K562 (cell line): ENCODE measurements around the gene ACRBP. TPM values are rescaled to one million over a fixed set of nuclear protein-coding genes. Genes with fewer than 3 reads are reported as not detected.

ENCODE experiments used
- ATAC-seq: fragments of 200-7000 bp; cut with Tn5 transposase; 3 replicates; pipeline ENCODE4 v1.9.1; 2020; ENCODE audit warnings: moderate library complexity
- BruUV-seq: library from RNA; stranded (reverse); fragments of 400-500 nt; replicated peaks from 2 replicates; lab custom pipeline; 2021; lab: Mats Ljungman, UMichigan
- CTCF ChIA-PET: fragments of 300-600 bp; formaldehyde crosslinking; extraction: SDS; loops from one replicate; lab custom pipeline; 2021; ENCODE audit warnings: low intra/inter-chr PET ratio; lab: Yijun Ruan, JAX
- POLR2A ChIA-PET: fragments of 300-600, 350-650 bp; sonication (Branson Sonifier 250); formaldehyde crosslinking; extraction: SDS; loops from one replicate; lab custom pipeline; 2021; ENCODE audit warnings: antibody characterized with exemption, inconsistent platforms; lab: Yijun Ruan, JAX
- DNase-seq, 4 experiments: peaks; one replicate each; pipeline versions ENCODE4 v3.0.0 to v3.0.0-alpha.2; 2011 to 2018; ENCODE audit warnings: low spot score in 3 of 4, mixed read lengths in 3 of 4; ENCODE audit errors: extremely low read depth in 1 of 4
- FAIRE-seq: peaks from 2 replicates; lab custom pipeline; 2011; peaks lifted over from hg19 to GRCh38; lab: Jason Lieb, UNC
- H2AFZ ChIP-seq: 2 replicates; pipeline ENCODE4 v1.6.0; 2011; ENCODE audit warnings: low read depth, low read length, control low read depth, inconsistent platforms
- H3K27ac ChIP-seq: fragments of 200-600 bp; 3 replicates; pipeline ENCODE4 v1.8.0; 2011; ENCODE audit warnings: low read depth, mild to moderate bottlenecking, control low read depth, inconsistent platforms, low read length, moderate library complexity, mixed read lengths; ENCODE audit errors: extremely low read depth
- H3K27me3 ChIP-seq, 2 experiments: fragments of 300-600 bp in 1 of 2; 2 replicates in 1 of 2; 3 replicates in 1 of 2; pipeline versions ENCODE4 v1.6.0 to v1.8.0; 2011; ENCODE audit warnings: inconsistent platforms in 2 of 2, low read length in 2 of 2, mild to moderate bottlenecking in 1 of 2, mixed read lengths in 1 of 2, moderate library complexity in 1 of 2; ENCODE audit not compliant: control insufficient read depth in 2 of 2, insufficient read depth in 2 of 2
- H3K36me3 ChIP-seq: fragments of 300-600 bp; 3 replicates; pipeline ENCODE4 v1.8.0; 2011; ENCODE audit warnings: mild to moderate bottlenecking, low read length, inconsistent platforms; ENCODE audit not compliant: control insufficient read depth, insufficient read depth
- H3K4me1 ChIP-seq, 2 experiments: fragments of 200-600 bp in 1 of 2; replicated peaks in 1 of 2; 2 replicates in 1 of 2; 3 replicates in 1 of 2; pipeline versions ENCODE4 v1.5.1 to v1.8.0; 2011; ENCODE audit warnings: inconsistent platforms in 2 of 2, low read length in 2 of 2, mild to moderate bottlenecking in 1 of 2, mixed read lengths in 1 of 2, moderate library complexity in 1 of 2; ENCODE audit not compliant: control insufficient read depth in 2 of 2, insufficient read depth in 2 of 2
- H3K4me2 ChIP-seq: 2 replicates; pipeline ENCODE4 v1.6.1; 2011; ENCODE audit warnings: low read length, control low read depth, inconsistent platforms, mixed read lengths; ENCODE audit not compliant: insufficient read depth
- H3K4me3 ChIP-seq: fragments of 200-600 bp; sonication (generic), shearing (Covaris generic); 2 replicates; pipeline ENCODE4 v1.5.1; 2016; ENCODE audit warnings: control low read depth, inconsistent platforms
- H3K79me2 ChIP-seq: fragments of 200-600 bp; 3 replicates; pipeline ENCODE4 v1.8.0; 2011; ENCODE audit warnings: low read length, inconsistent platforms; ENCODE audit not compliant: control insufficient read depth, insufficient read depth
- H3K9ac ChIP-seq, 2 experiments: 2 replicates each; pipeline versions ENCODE4 v1.6.0 to v1.6.1; 2011; ENCODE audit warnings: low read depth in 2 of 2, low read length in 2 of 2, control low read depth in 1 of 2, inconsistent platforms in 1 of 2, mild to moderate bottlenecking in 1 of 2, mixed read lengths in 1 of 2; ENCODE audit not compliant: insufficient read depth in 1 of 2
- H3K9me1 ChIP-seq: one replicate; pipeline ENCODE4 v1.6.0; 2011; ENCODE audit warnings: inconsistent platforms, mild to moderate bottlenecking, low read length, moderate library complexity; ENCODE audit not compliant: control insufficient read depth, insufficient read depth
- H3K9me3 ChIP-seq: replicated peaks from 2 replicates; pipeline ENCODE4 v1.5.1; 2011; ENCODE audit warnings: low read depth, low read length, inconsistent platforms; ENCODE audit not compliant: control insufficient read depth, insufficient read depth
- H4K20me1 ChIP-seq: replicated peaks from 2 replicates; pipeline ENCODE4 v1.6.1; 2011; ENCODE audit warnings: low read length, inconsistent platforms, mixed read lengths; ENCODE audit not compliant: control insufficient read depth, insufficient read depth
- DNMT1 ChIP-seq: fragments of 450-650 bp; IDR thresholded peaks from 2 replicates; pipeline ENCODE4 v1.6.1; 2016; ENCODE audit warnings: antibody characterized with exemption, mild to moderate bottlenecking
- FOXJ3 ChIP-seq: sonication (generic); formaldehyde crosslinking; IDR thresholded peaks from 2 replicates; pipeline ENCODE4 v1.4.0; 2020; ENCODE audit warnings: mild to moderate bottlenecking, missing genetic modification reagents
- GABPA ChIP-seq: fragments of 200-800 bp; sonication (Bioruptor generic); conservative IDR thresholded peaks from 2 replicates; pipeline ENCODE4 v1.6.1; 2016; ENCODE audit warnings: low read depth, missing genetic modification characterization, missing compliant biosample characterization
- GMEB1 ChIP-seq: fragments of 250-450 bp; sonication (Bioruptor Pico); IDR thresholded peaks from 2 replicates; pipeline ENCODE4 v1.4.0; 2020; ENCODE audit warnings: mild to moderate bottlenecking
- HCFC1 ChIP-seq: IDR thresholded peaks from 2 replicates; pipeline ENCODE4 v1.6.1; 2012; ENCODE audit warnings: low read depth, low read length, improper control_type of control experiment
- SIN3A ChIP-seq, 2 experiments: fragments of 150-350 bp in 1 of 2; IDR thresholded peaks; 2 replicates each; pipeline ENCODE4 v1.6.1; 2011 to 2016; ENCODE audit warnings: borderline replicate concordance in 2 of 2, low read depth in 2 of 2, low read length in 2 of 2, mild to moderate bottlenecking in 2 of 2, moderate library complexity in 2 of 2; ENCODE audit not compliant: control insufficient read depth in 1 of 2
- TSC22D4 ChIP-seq: fragments of 450-650 bp; IDR thresholded peaks from 2 replicates; pipeline ENCODE4 v1.6.1; 2016; ENCODE audit warnings: missing genetic modification characterization, missing biosample characterization, control low read depth
- ZNF184 ChIP-seq: sonication (generic); formaldehyde crosslinking; IDR thresholded peaks from 2 replicates; pipeline ENCODE4 v1.5.0; 2020; ENCODE audit warnings: missing genetic modification reagents
- ZNF197 ChIP-seq: fragments of 200-800 bp; sonication (Bioruptor generic); IDR thresholded peaks from 2 replicates; pipeline ENCODE4 v1.6.1; 2016; ENCODE audit warnings: low read depth, missing genetic modification characterization, missing compliant biosample characterization
- WGBS: fragments of 100-300 bp; shearing (Covaris generic); methylation state at CpG from one replicate; pipeline ENCODE4 v1.1.6; 2016; ENCODE audit warnings: low coverage, mixed read lengths; ENCODE audit not compliant: insufficient coverage; ENCODE audit errors: missing lambda C conversion rate; 5-methylcytosine and 5-hydroxymethylcytosine counted together
- in situ Hi-C: fragments of 300-500 bp; cut with MboI; formaldehyde crosslinking; loops from 4 replicates; pipeline ENCODE4 v1.15.0; 2018; ENCODE audit warnings: inconsistent platforms, mixed read lengths
- intact Hi-C: fragments of 100-400 bp; cut with micrococcal nuclease; formaldehyde crosslinking; loops from 2 replicates; pipeline ENCODE4 v1.14.2; 2022
- polyA plus RNA-seq, 8 experiments: library from polyadenylated mRNA; depleted of rRNA in 4 of 8; stranded (reverse) in 5 of 8; unstranded in 3 of 8; fragments of >200 nt; fragmentation: Nextera tagmentation in 2 of 8; fragmentation: Illumina TruSeq in 1 of 8; extraction: Ambion mirVana in 2 of 8; extraction: Trizol in 1 of 8; gene quantifications; 2 replicates each; pipeline versions ENCODE4 v1.2.1 to v1.2.3, GENCODE V29; 2011 to 2014; ENCODE audit warnings: inconsistent platforms in 1 of 8, missing spikeins in 1 of 8
- total RNA-seq, 7 experiments: library from RNA; depleted of rRNA in 6 of 7; stranded (reverse); fragments of >200 nt in 6 of 7; fragmentation: Illumina TruSeq in 2 of 7; extraction: Trizol in 2 of 7; gene quantifications; 2 replicates each; pipeline versions ENCODE4 v1.2.1 to v1.2.3, GENCODE V29; 2011 to 2021; ENCODE audit warnings: low replicate concordance in 1 of 7

Gene ACRBP
- total and polyA plus RNA-seq, 9 of the 15 experiments (the other 6 are each of a cell fraction or from before 2014, with no cell fraction given) = 3.1 to 31.8 (median 8.4) TPM

- no peak overlapping the region for H3K4me2 ChIP-seq
- no peaks in the 10 kb centered on the region for H3K9me3 ChIP-seq
- TF ChIP-seq HCFC1 (no peak), FOXJ3 (CRISPR knock-in tag) (no peak), SIN3A (IDR thresholded peaks at IDR 0.05; ENCODE audit: borderline replicate concordance in 2 of 2, control insufficient read depth in 1 of 2, low read depth in 2 of 2, low read length in 2 of 2) (no peak), ZNF197 (CRISPR knock-in tag) (no peak), TSC22D4 (tag) (no peak), ZNF184 (no peak), GMEB1 (CRISPR knock-in tag) (no peak), GABPA (tag) (no peak), DNMT1 (no peak)
- TF ChIP-seq, all 486 proteins: peak for 0
- H3K4me1 ChIP-seq = no peaks in the 10 kb centered on the region
- no peaks in the 10 kb centered on the region for H4K20me1 ChIP-seq
- peaks cover 98% of the 10 kb centered on the region for H3K36me3 ChIP-seq
- whole genome bisulfite sequencing = 100% methylated on average over 1 of the region's 18 CpGs
- FAIRE-seq (no peak), ATAC-seq (no peak), DNase-seq (no peak)
- no peak overlapping the region for H2AFZ ChIP-seq
- H3K27me3 ChIP-seq = no peaks in the 10 kb centered on the region
- 0 out of 4 replicates have a peak overlapping the region, but pooled peaks of 1 of the 2 experiments have one; percentile 45 for H3K9ac ChIP-seq
- H3K79me2 ChIP-seq = no peaks in the 10 kb centered on the region; the same call in 2 of the 3 replicates
- no peaks in the 10 kb centered on the region for H3K9me1 ChIP-seq
- ChIA-PET CTCF (no interaction called here), POLR2A (interaction anchor here (0.6 kb wide), 2 partner anchors 41 to 118 kb away, joined by 3 to 4 read pairs; no protein-coding TSS in a partner anchor)
- no TSS peak for BruUV-seq
- in situ Hi-C loops = no loop called here
- intact Hi-C loops = no loop called here
- H3K27ac ChIP-seq = no peak overlapping the region
- H3K4me3 ChIP-seq = no peak overlapping the region
These were observed 24.9 kb upstream of the ACRBP start for GRCh38 chr12:6672143-6672542.
